ENCODE results near the gene UROD.

DNA sequence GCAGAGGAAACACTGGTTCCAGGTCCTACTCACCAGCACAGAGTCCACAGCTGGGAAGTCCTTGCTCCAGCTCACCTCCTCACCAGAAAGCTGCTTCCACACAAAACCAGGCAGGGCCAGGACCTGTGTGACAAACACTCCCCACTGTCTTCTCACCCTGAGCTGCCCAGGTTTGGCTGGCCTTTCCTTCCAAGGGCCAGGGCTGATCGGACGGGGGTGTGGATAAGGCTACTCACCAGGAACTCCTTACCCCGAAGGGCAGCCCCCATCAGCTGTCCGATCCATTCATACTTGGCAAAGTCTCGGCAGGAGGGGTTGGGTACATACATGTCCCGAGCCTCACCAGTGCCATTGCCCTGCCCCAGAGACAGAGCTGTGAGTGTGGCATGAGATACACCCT, 6.3 kb upstream of the UROD start:
- TF ChIP-seq GATA2 (IDR thresholded peaks at IDR 0.05; ENCODE audit: low read depth, low read length) (no peak), GATA3 (IDR thresholded peaks at IDR 0.05; ENCODE audit: low read depth, low read length) (no peak)
